Measurements from ENCODE around the gene ANKRA2. TPM values are rescaled to one million over a fixed set of nuclear protein-coding genes. Genes with fewer than 3 reads are reported as not detected.
A peak's percentile ranks its signal among the peaks of the same experiment; 100 is the strongest.

Gene ANKRA2, protein sequence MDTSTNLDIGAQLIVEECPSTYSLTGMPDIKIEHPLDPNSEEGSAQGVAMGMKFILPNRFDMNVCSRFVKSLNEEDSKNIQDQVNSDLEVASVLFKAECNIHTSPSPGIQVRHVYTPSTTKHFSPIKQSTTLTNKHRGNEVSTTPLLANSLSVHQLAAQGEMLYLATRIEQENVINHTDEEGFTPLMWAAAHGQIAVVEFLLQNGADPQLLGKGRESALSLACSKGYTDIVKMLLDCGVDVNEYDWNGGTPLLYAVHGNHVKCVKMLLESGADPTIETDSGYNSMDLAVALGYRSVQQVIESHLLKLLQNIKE
- 45.4 TPM for total RNA-seq

DNA sequence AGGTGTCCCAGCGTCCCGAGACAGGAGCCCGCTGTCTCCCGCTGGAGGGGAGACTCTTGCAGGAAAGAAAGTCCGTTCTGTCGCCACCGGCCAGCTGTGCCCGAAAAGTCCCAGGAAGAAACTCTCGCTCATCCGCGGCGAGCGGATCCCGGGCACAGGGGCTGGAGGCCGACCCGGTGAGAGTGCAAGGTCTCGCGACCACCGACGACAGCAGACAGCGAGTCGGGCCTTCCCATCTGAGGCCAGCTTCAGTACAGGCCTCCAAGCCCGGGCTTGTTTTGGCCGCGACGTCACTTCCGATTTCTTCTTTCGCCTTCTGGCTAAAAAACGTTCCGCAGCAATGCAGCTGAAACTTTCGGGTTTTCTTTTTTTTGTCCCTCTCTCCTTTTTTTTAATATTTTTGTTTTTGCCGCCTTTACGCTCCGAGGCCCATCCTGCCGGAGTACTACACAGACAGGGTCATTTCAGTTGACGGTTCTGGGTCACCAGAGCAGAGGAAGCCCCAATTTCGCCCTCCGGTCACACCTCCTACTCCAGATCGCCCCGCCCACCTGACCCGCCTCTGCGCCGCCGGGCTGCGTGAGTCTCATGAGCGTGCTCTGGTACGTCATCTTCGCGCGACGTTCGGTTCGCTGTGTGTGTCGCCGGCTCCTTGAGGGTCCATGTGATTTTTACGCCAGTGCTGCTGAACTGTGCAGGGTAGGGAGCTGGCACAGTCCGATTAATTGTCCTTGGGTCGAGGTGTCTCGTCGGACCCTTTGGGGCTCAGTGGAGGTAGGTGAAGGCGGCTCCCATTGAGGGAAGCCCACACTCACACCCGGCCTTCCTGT is at the start of gene ANKRA2, which contains the start of gene UTP15:
Gene ANKRA2 (minus strand): TSS at position 501 of the 830 bp plus-strand sequence. CDS start 2,758 bp downstream, outside the sequence.
Gene UTP15 (plus strand): TSS at position 605 of the 830 bp plus-strand sequence. CDS start 1,602 bp downstream, outside the sequence.
- TF ChIP-seq POLR2A (IDR thresholded peaks at IDR 0.05), result peak in 1 of 2 donors; percentile 37
- TF ChIP-seq, protein P1, sequence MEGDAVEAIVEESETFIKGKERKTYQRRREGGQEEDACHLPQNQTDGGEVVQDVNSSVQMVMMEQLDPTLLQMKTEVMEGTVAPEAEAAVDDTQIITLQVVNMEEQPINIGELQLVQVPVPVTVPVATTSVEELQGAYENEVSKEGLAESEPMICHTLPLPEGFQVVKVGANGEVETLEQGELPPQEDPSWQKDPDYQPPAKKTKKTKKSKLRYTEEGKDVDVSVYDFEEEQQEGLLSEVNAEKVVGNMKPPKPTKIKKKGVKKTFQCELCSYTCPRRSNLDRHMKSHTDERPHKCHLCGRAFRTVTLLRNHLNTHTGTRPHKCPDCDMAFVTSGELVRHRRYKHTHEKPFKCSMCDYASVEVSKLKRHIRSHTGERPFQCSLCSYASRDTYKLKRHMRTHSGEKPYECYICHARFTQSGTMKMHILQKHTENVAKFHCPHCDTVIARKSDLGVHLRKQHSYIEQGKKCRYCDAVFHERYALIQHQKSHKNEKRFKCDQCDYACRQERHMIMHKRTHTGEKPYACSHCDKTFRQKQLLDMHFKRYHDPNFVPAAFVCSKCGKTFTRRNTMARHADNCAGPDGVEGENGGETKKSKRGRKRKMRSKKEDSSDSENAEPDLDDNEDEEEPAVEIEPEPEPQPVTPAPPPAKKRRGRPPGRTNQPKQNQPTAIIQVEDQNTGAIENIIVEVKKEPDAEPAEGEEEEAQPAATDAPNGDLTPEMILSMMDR (IDR thresholded peaks at IDR 0.05), result no peak
- peak; percentile 89 to 94 for TF ChIP-seq POLR2AphosphoS5 (IDR thresholded peaks at IDR 0.05; ENCODE audit: insufficient read depth in 1 of 2, low read depth in 1 of 2)
- peak within 1 kb of the TSS; percentile 93 for H3K27ac ChIP-seq
- peak; percentile 98 to 99 for DNase-seq (ENCODE audit: extremely low spot score in 2 of 2)
- H3K4me1 ChIP-seq, result peaks cover 39% of the 10 kb centered on the region
- H3K9me3 ChIP-seq, result no peaks in the 10 kb centered on the region
- intact Hi-C loops (cut with DNase I), result no loop called here
- peaks cover 0 to 15% of the 10 kb centered on the region in 2 donors for H3K36me3 ChIP-seq
- no peaks in the 10 kb centered on the region for H3K27me3 ChIP-seq
- peak within 1 kb of the TSS; percentile 87 to 91 for H3K4me3 ChIP-seq

GRCh38 chr5:73615085-73615484 is 49.6 kb upstream of the ANKRA2 start:
- Histone ChIP-seq H3K36me3 (no peaks in the 10 kb centered on the region), H3K4me3 (no peak overlapping the region), H3K9me3 (no peaks in the 10 kb centered on the region), H3K4me1 (no peaks in the 10 kb centered on the region), H3K27me3 (no peaks in the 10 kb centered on the region), H3K27ac (no peak overlapping the region)
- no peak for TF ChIP-seq POLR2A (IDR thresholded peaks at IDR 0.05)
- peak in 1 of 2 donors; percentile 8 for TF ChIP-seq POLR2AphosphoS5 (IDR thresholded peaks at IDR 0.05; ENCODE audit: insufficient read depth in 1 of 2, low read depth in 1 of 2)
- intact Hi-C loops (cut with DNase I), result no loop called here
- no peak for DNase-seq (ENCODE audit: extremely low spot score in 2 of 2)

DNA sequence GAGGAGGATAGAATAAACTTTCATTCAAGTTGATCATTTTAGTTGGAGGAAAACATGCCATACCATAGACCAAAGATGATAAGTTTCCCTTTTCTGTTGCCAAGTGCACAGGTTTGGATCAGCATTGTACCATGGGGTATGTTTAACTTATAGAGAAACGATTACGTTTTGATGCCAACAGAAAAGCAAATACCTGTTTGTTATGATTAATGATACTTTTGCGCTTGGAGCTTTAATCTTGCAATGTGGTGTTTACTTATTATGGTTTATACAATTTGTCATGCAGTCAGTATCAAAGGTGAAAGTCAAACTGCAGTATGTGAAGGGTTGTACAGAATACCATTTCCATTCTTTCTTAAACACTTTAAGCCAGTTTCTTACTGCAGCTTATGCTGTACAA is 47.4 kb upstream of the ANKRA2 start:
- H3K9me3 ChIP-seq, result no peaks in the 10 kb centered on the region
- DNase-seq (ENCODE audit: extremely low spot score in 2 of 2), result no peak
- H3K36me3 ChIP-seq, result no peaks in the 10 kb centered on the region
- no peak overlapping the region for H3K27ac ChIP-seq
- H3K4me3 ChIP-seq, result no peak overlapping the region
- H3K4me1 ChIP-seq, result no peaks in the 10 kb centered on the region
- TF ChIP-seq POLR2A (IDR thresholded peaks at IDR 0.05) (no peak), POLR2AphosphoS5 (IDR thresholded peaks at IDR 0.05; ENCODE audit: insufficient read depth in 1 of 2, low read depth in 1 of 2) (no peak)
- TF ChIP-seq, protein P1 (IDR thresholded peaks at IDR 0.05), result no peak
- intact Hi-C loops (cut with DNase I), result no loop called here
- H3K27me3 ChIP-seq, result no peaks in the 10 kb centered on the region

GRCh38 chr5:73607228-73607627 is 41.8 kb upstream of the ANKRA2 start:
- TF ChIP-seq POLR2A (IDR thresholded peaks at IDR 0.05), result no peak
- no peaks in the 10 kb centered on the region for H3K27me3 ChIP-seq
- H3K4me1 ChIP-seq, result no peaks in the 10 kb centered on the region
- H3K27ac ChIP-seq, result no peak overlapping the region
- H3K36me3 ChIP-seq, result no peaks in the 10 kb centered on the region
- intact Hi-C loops (cut with DNase I), result no loop called here
- H3K4me3 ChIP-seq, result no peak overlapping the region
- no peaks in the 10 kb centered on the region for H3K9me3 ChIP-seq
- no peak for DNase-seq (ENCODE audit: extremely low spot score in 2 of 2)

DNA sequence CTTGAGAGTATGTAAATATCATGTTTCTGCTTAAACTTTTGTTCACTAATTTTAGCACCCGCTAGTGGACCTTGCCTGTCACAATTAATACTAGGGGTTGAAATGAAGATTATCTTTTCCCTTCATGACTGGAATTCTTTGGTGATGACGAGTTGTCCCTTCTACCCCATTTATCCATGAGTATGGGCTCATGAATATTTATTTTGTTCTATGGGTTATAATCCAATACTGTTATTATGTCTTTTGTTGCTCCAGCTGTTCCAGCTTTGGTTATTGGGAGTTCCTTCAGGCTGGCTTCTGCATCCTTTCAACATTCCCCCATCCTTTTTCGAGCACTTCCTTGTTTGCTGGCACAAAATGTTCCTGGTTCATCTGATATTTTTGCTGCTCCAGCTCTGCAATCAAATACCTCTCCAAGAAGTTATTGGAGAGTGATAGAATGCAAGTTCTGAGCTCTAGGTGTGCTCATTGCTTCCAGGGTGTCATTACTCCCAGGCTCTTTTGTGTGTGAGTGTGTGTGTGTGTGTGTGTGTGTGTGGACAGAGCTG is 40.8 kb upstream of the ANKRA2 start:
- Histone ChIP-seq H3K36me3 (no peaks in the 10 kb centered on the region), H3K4me3 (no peak overlapping the region), H3K4me1 (no peaks in the 10 kb centered on the region), H3K27me3 (no peaks in the 10 kb centered on the region), H3K9me3 (no peaks in the 10 kb centered on the region), H3K27ac (no peak overlapping the region)
- intact Hi-C loops (cut with DNase I), result no loop called here
- no peak for DNase-seq (ENCODE audit: extremely low spot score in 2 of 2)
- TF ChIP-seq POLR2AphosphoS5 (IDR thresholded peaks at IDR 0.05; ENCODE audit: insufficient read depth in 1 of 2, low read depth in 1 of 2), result no peak
- TF ChIP-seq POLR2A (IDR thresholded peaks at IDR 0.05), result no peak
- TF ChIP-seq, protein P1 (IDR thresholded peaks at IDR 0.05), result no peak

Data from vagina (tissue), 2 donors.